Chondrocyte (in vitro differentiated cells): ENCODE results near the gene EPS8. TPM values are rescaled to one million over a fixed set of nuclear protein-coding genes. Genes with fewer than 3 reads are reported as not detected.

Experiments
- DNase-seq: peaks from one replicate; pipeline ENCODE4 v3.0.0; 2021; ENCODE audit warnings: mixed read lengths, low spot score
- H3K27ac Mint-ChIP-seq: one replicate; pipeline ENCODE4 v1.8.0; 2021; ENCODE audit warnings: mild to moderate bottlenecking, moderate library complexity, mixed read lengths; ENCODE audit not compliant: unreplicated experiment
- H3K27me3 Mint-ChIP-seq: 2 replicates; pipeline ENCODE4 v1.8.0; 2021; ENCODE audit warnings: low read depth, mixed read lengths
- H3K36me3 Mint-ChIP-seq: 2 replicates; pipeline ENCODE4 v1.8.0; 2021; ENCODE audit warnings: low read depth, mixed read lengths
- H3K4me1 Mint-ChIP-seq: 2 replicates; pipeline ENCODE4 v1.8.0; 2021; ENCODE audit warnings: low read depth, mild to moderate bottlenecking, mixed read lengths
- H3K4me3 Mint-ChIP-seq: one replicate; pipeline ENCODE4 v1.8.0; 2021; ENCODE audit warnings: mild to moderate bottlenecking, moderate library complexity, mixed read lengths; ENCODE audit not compliant: unreplicated experiment
- H3K9me3 Mint-ChIP-seq: 2 replicates; pipeline ENCODE4 v1.8.0; 2021; ENCODE audit warnings: low read depth, mixed read lengths
- CTCF ChIP-seq: fragments of 200-600 bp; sonication (generic); IDR thresholded peaks from 2 replicates; pipeline ENCODE4 v1.5.0; 2021; ENCODE audit warnings: antibody characterized with exemption, mild to moderate bottlenecking, moderate library complexity
- total RNA-seq: library from RNA; stranded (reverse); gene quantifications from 3 replicates; pipeline ENCODE4 v1.2.1, GENCODE V29; 2021

Gene EPS8
- total RNA-seq, 1 donor from 2014 or later, result 114 TPM

GRCh38 chr12:15583804-15584203 lies 205.4 kb downstream of the EPS8 start:
- DNase-seq, result no peak
- H3K4me1 Mint-ChIP-seq, result peaks cover 14% of the 10 kb centered on the region
- no peaks in the 10 kb centered on the region for H3K9me3 Mint-ChIP-seq
- no peak overlapping the region for H3K4me3 Mint-ChIP-seq
- H3K27ac Mint-ChIP-seq, result no peak overlapping the region
- H3K27me3 Mint-ChIP-seq, result no peaks in the 10 kb centered on the region
- no peak for TF ChIP-seq CTCF
- H3K36me3 Mint-ChIP-seq, result peaks cover 7% of the 10 kb centered on the region

GRCh38 chr12:15581006-15581405 lies 208.2 kb downstream of the EPS8 start:
- DNase-seq, result no peak
- Mint-ChIP-seq H3K36me3 (peaks cover 7% of the 10 kb centered on the region), H3K27ac (peak overlapping the region; percentile 27), H3K9me3 (no peaks in the 10 kb centered on the region), H3K27me3 (no peaks in the 10 kb centered on the region), H3K4me3 (no peak overlapping the region), H3K4me1 (peaks cover 18% of the 10 kb centered on the region)
- TF ChIP-seq CTCF, result no peak

- Mint-ChIP-seq H3K36me3 (peaks cover 8% of the 10 kb centered on the region), H3K4me1 (peaks cover 18% of the 10 kb centered on the region), H3K27me3 (no peaks in the 10 kb centered on the region), H3K27ac (no peak overlapping the region), H3K9me3 (no peaks in the 10 kb centered on the region), H3K4me3 (no peak overlapping the region)
- peak; percentile 27 for TF ChIP-seq CTCF
- no peak for DNase-seq
Observed at GRCh38 chr12:15580431-15580830, 208.8 kb downstream of the EPS8 start.

GRCh38 chr12:15575671-15576541 lies 213.3 kb downstream of the EPS8 start:
- H3K9me3 Mint-ChIP-seq, result no peaks in the 10 kb centered on the region
- DNase-seq, result no peak
- no peaks in the 10 kb centered on the region for H3K27me3 Mint-ChIP-seq
- no peak overlapping the region for H3K27ac Mint-ChIP-seq
- TF ChIP-seq CTCF, result no peak
- H3K36me3 Mint-ChIP-seq, result peaks cover 3% of the 10 kb centered on the region
- H3K4me3 Mint-ChIP-seq, result no peak overlapping the region
- H3K4me1 Mint-ChIP-seq, result peaks cover 8% of the 10 kb centered on the region

- no peak for TF ChIP-seq CTCF
- no peaks in the 10 kb centered on the region for H3K9me3 Mint-ChIP-seq
- peaks cover 7% of the 10 kb centered on the region for H3K4me1 Mint-ChIP-seq
- H3K27me3 Mint-ChIP-seq, result no peaks in the 10 kb centered on the region
- no peak overlapping the region for H3K27ac Mint-ChIP-seq
- no peak overlapping the region for H3K4me3 Mint-ChIP-seq
- H3K36me3 Mint-ChIP-seq, result peaks cover 3% of the 10 kb centered on the region
- no peak for DNase-seq
Observed at GRCh38 chr12:15574353-15574752, 214.8 kb downstream of the EPS8 start.

Other genes starting within 250 kb of the EPS8 start
- gene STRAP, start 93.0 kb upstream of the EPS8 start, total RNA-seq, result 153 to 172 TPM (median 154 TPM) in 3 replicates
- 15.5 to 26.2 TPM (median 16.0 TPM) in 3 replicates for gene DERA, start 121.9 kb upstream of the EPS8 start, total RNA-seq